SK-N-SH (cell line): ENCODE results near the gene ATF6B. TPM values are rescaled to one million over a fixed set of nuclear protein-coding genes. Genes with fewer than 3 reads are reported as not detected.

Experiments
- CTCF ChIA-PET: fragments of 300-600, 350-600 bp; formaldehyde crosslinking; extraction: SDS; loops from one replicate; lab custom pipeline; 2021; lab: Yijun Ruan, JAX
- POLR2A ChIA-PET: fragments of 350-600 bp; sonication (Branson Sonifier 250); formaldehyde crosslinking; extraction: SDS; loops from one replicate; lab custom pipeline; 2020; ENCODE audit warnings: antibody characterized with exemption, inconsistent platforms; lab: Yijun Ruan, JAX
- DNase-seq: peaks from one replicate; pipeline ENCODE4 v3.0.0; 2012
- H2AFZ ChIP-seq: fragments of 200-600 bp; sonication (generic); 2 replicates; pipeline ENCODE4 v1.8.1; 2016; ENCODE audit warnings: antibody characterized with exemption, mild to moderate bottlenecking, low read depth
- H3F3A ChIP-seq: fragments of 200-600 bp; sonication (generic); replicated peaks from 2 replicates; pipeline ENCODE3; 2016; ENCODE audit warnings: antibody characterized with exemption, mild to moderate bottlenecking; ENCODE audit not compliant: insufficient read depth
- H3K27ac ChIP-seq, 2 experiments: fragments of 200-500 bp in 1 of 2; fragments of 200-600 bp in 1 of 2; sonication (Bioruptor generic) in 1 of 2; sonication (generic), shearing (Covaris generic) in 1 of 2; 2 replicates each; pipeline versions ENCODE4 v1.5.1 to v1.6.1; 2014 to 2016; ENCODE audit warnings: low read depth in 2 of 2, inconsistent platforms in 1 of 2, low read length in 1 of 2, mild to moderate bottlenecking in 1 of 2, mixed read lengths in 1 of 2
- H3K27me3 ChIP-seq: fragments of 200-600 bp; sonication (generic), shearing (Covaris generic); 2 replicates; pipeline ENCODE4 v1.6.1; 2016; ENCODE audit warnings: mixed run types; ENCODE audit not compliant: insufficient read depth
- H3K36me3 ChIP-seq, 2 experiments: fragments of 200-500 bp in 1 of 2; fragments of 200-600 bp in 1 of 2; sonication (Bioruptor generic) in 1 of 2; sonication (generic) in 1 of 2; replicated peaks in 1 of 2; 2 replicates each; pipeline versions ENCODE3 to v1.5.1; 2014 to 2016; ENCODE audit warnings: low read length in 1 of 2, mild to moderate bottlenecking in 1 of 2; ENCODE audit not compliant: insufficient read depth in 2 of 2, control insufficient read depth in 1 of 2
- H3K4me1 ChIP-seq, 2 experiments: fragments of 200-500 bp in 1 of 2; fragments of 200-600 bp in 1 of 2; sonication (Bioruptor generic) in 1 of 2; sonication (generic), shearing (Covaris generic) in 1 of 2; 2 replicates each; pipeline versions ENCODE4 v1.5.1 to v1.6.1; 2014 to 2016; ENCODE audit warnings: low read depth in 1 of 2, low read length in 1 of 2, mixed run types in 1 of 2; ENCODE audit not compliant: insufficient read depth in 2 of 2, control insufficient read depth in 1 of 2
- H3K4me2 ChIP-seq: fragments of 200-600 bp; sonication (generic), shearing (Covaris generic); 2 replicates; pipeline ENCODE4 v1.6.1; 2017; ENCODE audit warnings: mixed run types
- H3K4me3 ChIP-seq, 2 experiments: fragments of 200-500 bp in 1 of 2; fragments of 200-600 bp in 1 of 2; sonication (Bioruptor generic) in 1 of 2; sonication (generic), shearing (Covaris generic) in 1 of 2; 2 replicates each; pipeline versions ENCODE4 v1.5.1 to v1.8.1; 2014 to 2016; ENCODE audit warnings: low read depth in 2 of 2, inconsistent platforms in 1 of 2, low read length in 1 of 2, mild to moderate bottlenecking in 1 of 2, mixed read lengths in 1 of 2, moderate library complexity in 1 of 2
- H3K79me2 ChIP-seq: fragments of 200-600 bp; sonication (generic); 2 replicates; pipeline ENCODE4 v1.8.1; 2017; ENCODE audit warnings: mild to moderate bottlenecking; ENCODE audit not compliant: insufficient read depth
- H3K9ac ChIP-seq: fragments of 200-600 bp; sonication (generic); 2 replicates; pipeline ENCODE4 v1.6.1; 2017; ENCODE audit warnings: mixed run types
- H3K9me2 ChIP-seq: fragments of 200-600 bp; sonication (generic); 2 replicates; pipeline ENCODE4 v1.6.1; 2017; ENCODE audit warnings: mixed run types
- H3K9me3 ChIP-seq: fragments of 200-600 bp; sonication (generic); 2 replicates; pipeline ENCODE4 v1.6.1; 2017; ENCODE audit warnings: mixed run types, mild to moderate bottlenecking, moderate library complexity
- H4K20me1 ChIP-seq: fragments of 200-600 bp; sonication (generic); 2 replicates; pipeline ENCODE4 v1.6.1; 2017; ENCODE audit warnings: mild to moderate bottlenecking, mixed run types; ENCODE audit not compliant: insufficient read depth
- CHD2 ChIP-seq: fragments of 150-350 bp; IDR thresholded peaks from 2 replicates; pipeline ENCODE4 v1.6.1; 2018; ENCODE audit warnings: low read length; ENCODE audit not compliant: partially characterized antibody
- EZH2phosphoT487 ChIP-seq: fragments of 200-600 bp; sonication (generic); IDR thresholded peaks from 2 replicates; pipeline ENCODE4 v1.6.1; 2017; ENCODE audit warnings: low read depth, mixed run types, mild to moderate bottlenecking, antibody characterized with exemption, moderate library complexity, borderline replicate concordance
- FOXJ3 ChIP-seq: sonication (generic); formaldehyde crosslinking; IDR thresholded peaks from 2 replicates; pipeline ENCODE4 v1.5.1; 2020; ENCODE audit warnings: mild to moderate bottlenecking, missing genetic modification reagents
- GABPA ChIP-seq: IDR thresholded peaks from 2 replicates; pipeline ENCODE4 v1.4.0; 2012; ENCODE audit warnings: low read depth, mild to moderate bottlenecking
- JUND ChIP-seq: IDR thresholded peaks from 2 replicates; pipeline ENCODE4 v1.4.0; 2012
- POLR2AphosphoS5 ChIP-seq: IDR thresholded peaks from 2 replicates; pipeline ENCODE4 v1.6.1; 2012; ENCODE audit warnings: low read depth, low read length
- RAD21 ChIP-seq: IDR thresholded peaks from 2 replicates; pipeline ENCODE4 v1.6.1; 2012; ENCODE audit warnings: mild to moderate bottlenecking, low read length
- RCOR1 ChIP-seq: fragments of 150-350 bp; IDR thresholded peaks from 2 replicates; pipeline ENCODE4 v1.6.1; 2017; ENCODE audit warnings: antibody characterized with exemption, low read length
- SMC3 ChIP-seq: IDR thresholded peaks from 2 replicates; pipeline ENCODE4 v1.6.1; 2012; ENCODE audit warnings: low read depth, low read length, improper control_type of control experiment
- TCF12 ChIP-seq: IDR thresholded peaks from 2 replicates; pipeline ENCODE4 v1.4.0; 2012
- YY1 ChIP-seq: IDR thresholded peaks from 2 replicates; pipeline ENCODE4 v1.4.0; 2012; ENCODE audit warnings: low read depth, mild to moderate bottlenecking
- WGBS: methylation state at CpG from one replicate; pipeline ENCODE4 v1.1.6; 2017; ENCODE audit warnings: low lambda C conversion rate; 5-methylcytosine and 5-hydroxymethylcytosine counted together
- polyA plus RNA-seq, 3 experiments: library from polyadenylated mRNA; depleted of rRNA; stranded (reverse); fragments of >200 nt; gene quantifications; 2 replicates each; pipeline ENCODE4 v1.2.3, GENCODE V29; 2012
- TF ChIP-seq, protein P1 (sequence below): IDR thresholded peaks from 2 replicates; pipeline ENCODE4 v1.4.0; 2012; ENCODE audit warnings: low read depth, borderline replicate concordance
- TF ChIP-seq, protein P2 (sequence below): IDR thresholded peaks from 2 replicates; pipeline ENCODE4 v1.4.0; 2012; ENCODE audit warnings: low read depth, borderline replicate concordance
- TF ChIP-seq, protein P3 (sequence below): fragments of 200-600 bp; sonication (generic); IDR thresholded peaks from 2 replicates; pipeline ENCODE4 v1.6.1; 2017; ENCODE audit warnings: antibody characterized with exemption, mild to moderate bottlenecking, moderate library complexity
- TF ChIP-seq, protein P4 (sequence below): IDR thresholded peaks from 2 replicates; pipeline ENCODE4 v1.4.0; 2012; ENCODE audit warnings: low read depth
- TF ChIP-seq, protein P5 (sequence below): fragments of 150-350 bp; IDR thresholded peaks from 2 replicates; pipeline ENCODE4 v1.6.1; 2016; ENCODE audit warnings: mild to moderate bottlenecking, low read depth, low read length

ATF6B gene
- polyA plus RNA-seq, 1 of the 3 experiments (the other 2 are of a cell fraction), result 61.3 TPM

DNA sequence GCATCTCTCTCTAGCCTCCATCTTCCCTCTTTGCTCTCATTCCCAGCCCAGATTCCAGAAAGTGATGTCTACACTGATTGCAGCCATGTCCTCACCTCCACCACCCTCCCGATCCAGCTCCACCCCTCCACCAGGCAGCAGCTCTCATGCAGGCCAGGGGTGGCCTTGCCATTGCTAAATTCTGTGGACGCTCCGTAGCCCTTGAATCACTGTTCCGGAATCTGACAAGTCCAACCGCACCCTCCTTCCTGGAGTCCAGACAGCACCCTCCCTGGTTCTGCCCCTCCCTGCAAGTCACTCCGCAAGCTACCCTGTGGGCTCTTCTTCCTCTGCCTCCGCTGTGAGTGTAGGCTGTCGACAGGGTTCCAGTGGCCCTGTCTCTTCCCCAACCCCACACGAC lies 45.1 kb downstream of the ATF6B start:
- Histone ChIP-seq H3K4me3 (no peak overlapping the region), H3K36me3 (no peaks in the 10 kb centered on the region), H4K20me1 (no peaks in the 10 kb centered on the region), H3K27me3 (peaks cover 14% of the 10 kb centered on the region), H3K9me2 (no peaks in the 10 kb centered on the region), H2AFZ (no peak overlapping the region), H3K4me2 (no peak overlapping the region), H3K9ac (no peak overlapping the region), H3F3A (no peaks in the 10 kb centered on the region), H3K9me3 (no peaks in the 10 kb centered on the region), H3K4me1 (peaks cover 0 to 18% of the 10 kb centered on the region in 2 experiments; a peak in 2 of 4 replicates), H3K79me2 (no peaks in the 10 kb centered on the region), H3K27ac (no peak overlapping the region)
- 75% methylated on average over 9 of the region's 9 CpGs for WGBS
- ChIA-PET POLR2A (no interaction called here), CTCF (interaction anchor here (0.7 to 1.6 kb wide), 3 partner anchors 35 to 112 kb away, joined by 3 to 5 read pairs (median 3); no protein-coding TSS in a partner anchor)
- no peak for DNase-seq
- TF ChIP-seq, protein P1, sequence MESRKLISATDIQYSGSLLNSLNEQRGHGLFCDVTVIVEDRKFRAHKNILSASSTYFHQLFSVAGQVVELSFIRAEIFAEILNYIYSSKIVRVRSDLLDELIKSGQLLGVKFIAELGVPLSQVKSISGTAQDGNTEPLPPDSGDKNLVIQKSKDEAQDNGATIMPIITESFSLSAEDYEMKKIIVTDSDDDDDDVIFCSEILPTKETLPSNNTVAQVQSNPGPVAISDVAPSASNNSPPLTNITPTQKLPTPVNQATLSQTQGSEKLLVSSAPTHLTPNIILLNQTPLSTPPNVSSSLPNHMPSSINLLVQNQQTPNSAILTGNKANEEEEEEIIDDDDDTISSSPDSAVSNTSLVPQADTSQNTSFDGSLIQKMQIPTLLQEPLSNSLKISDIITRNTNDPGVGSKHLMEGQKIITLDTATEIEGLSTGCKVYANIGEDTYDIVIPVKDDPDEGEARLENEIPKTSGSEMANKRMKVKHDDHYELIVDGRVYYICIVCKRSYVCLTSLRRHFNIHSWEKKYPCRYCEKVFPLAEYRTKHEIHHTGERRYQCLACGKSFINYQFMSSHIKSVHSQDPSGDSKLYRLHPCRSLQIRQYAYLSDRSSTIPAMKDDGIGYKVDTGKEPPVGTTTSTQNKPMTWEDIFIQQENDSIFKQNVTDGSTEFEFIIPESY, result no peak
- TF ChIP-seq POLR2AphosphoS5 (no peak), GABPA (no peak), SMC3 (no peak), FOXJ3 (CRISPR knock-in tag) (no peak), TCF12 (no peak), JUND (no peak), CHD2 (no peak), RAD21 (no peak), EZH2phosphoT487 (no peak), RCOR1 (no peak), YY1 (no peak)
- TF ChIP-seq, protein P2, sequence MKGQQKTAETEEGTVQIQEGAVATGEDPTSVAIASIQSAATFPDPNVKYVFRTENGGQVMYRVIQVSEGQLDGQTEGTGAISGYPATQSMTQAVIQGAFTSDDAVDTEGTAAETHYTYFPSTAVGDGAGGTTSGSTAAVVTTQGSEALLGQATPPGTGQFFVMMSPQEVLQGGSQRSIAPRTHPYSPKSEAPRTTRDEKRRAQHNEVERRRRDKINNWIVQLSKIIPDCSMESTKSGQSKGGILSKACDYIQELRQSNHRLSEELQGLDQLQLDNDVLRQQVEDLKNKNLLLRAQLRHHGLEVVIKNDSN, result no peak
- TF ChIP-seq, protein P3, sequence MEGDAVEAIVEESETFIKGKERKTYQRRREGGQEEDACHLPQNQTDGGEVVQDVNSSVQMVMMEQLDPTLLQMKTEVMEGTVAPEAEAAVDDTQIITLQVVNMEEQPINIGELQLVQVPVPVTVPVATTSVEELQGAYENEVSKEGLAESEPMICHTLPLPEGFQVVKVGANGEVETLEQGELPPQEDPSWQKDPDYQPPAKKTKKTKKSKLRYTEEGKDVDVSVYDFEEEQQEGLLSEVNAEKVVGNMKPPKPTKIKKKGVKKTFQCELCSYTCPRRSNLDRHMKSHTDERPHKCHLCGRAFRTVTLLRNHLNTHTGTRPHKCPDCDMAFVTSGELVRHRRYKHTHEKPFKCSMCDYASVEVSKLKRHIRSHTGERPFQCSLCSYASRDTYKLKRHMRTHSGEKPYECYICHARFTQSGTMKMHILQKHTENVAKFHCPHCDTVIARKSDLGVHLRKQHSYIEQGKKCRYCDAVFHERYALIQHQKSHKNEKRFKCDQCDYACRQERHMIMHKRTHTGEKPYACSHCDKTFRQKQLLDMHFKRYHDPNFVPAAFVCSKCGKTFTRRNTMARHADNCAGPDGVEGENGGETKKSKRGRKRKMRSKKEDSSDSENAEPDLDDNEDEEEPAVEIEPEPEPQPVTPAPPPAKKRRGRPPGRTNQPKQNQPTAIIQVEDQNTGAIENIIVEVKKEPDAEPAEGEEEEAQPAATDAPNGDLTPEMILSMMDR, result no peak
- TF ChIP-seq, protein P4, sequence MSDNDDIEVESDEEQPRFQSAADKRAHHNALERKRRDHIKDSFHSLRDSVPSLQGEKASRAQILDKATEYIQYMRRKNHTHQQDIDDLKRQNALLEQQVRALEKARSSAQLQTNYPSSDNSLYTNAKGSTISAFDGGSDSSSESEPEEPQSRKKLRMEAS, result no peak
- TF ChIP-seq, protein P5, sequence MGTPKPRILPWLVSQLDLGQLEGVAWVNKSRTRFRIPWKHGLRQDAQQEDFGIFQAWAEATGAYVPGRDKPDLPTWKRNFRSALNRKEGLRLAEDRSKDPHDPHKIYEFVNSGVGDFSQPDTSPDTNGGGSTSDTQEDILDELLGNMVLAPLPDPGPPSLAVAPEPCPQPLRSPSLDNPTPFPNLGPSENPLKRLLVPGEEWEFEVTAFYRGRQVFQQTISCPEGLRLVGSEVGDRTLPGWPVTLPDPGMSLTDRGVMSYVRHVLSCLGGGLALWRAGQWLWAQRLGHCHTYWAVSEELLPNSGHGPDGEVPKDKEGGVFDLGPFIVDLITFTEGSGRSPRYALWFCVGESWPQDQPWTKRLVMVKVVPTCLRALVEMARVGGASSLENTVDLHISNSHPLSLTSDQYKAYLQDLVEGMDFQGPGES, result no peak
